ENCODE measurements around the gene TBK1.

The TBK1 gene

DNA sequence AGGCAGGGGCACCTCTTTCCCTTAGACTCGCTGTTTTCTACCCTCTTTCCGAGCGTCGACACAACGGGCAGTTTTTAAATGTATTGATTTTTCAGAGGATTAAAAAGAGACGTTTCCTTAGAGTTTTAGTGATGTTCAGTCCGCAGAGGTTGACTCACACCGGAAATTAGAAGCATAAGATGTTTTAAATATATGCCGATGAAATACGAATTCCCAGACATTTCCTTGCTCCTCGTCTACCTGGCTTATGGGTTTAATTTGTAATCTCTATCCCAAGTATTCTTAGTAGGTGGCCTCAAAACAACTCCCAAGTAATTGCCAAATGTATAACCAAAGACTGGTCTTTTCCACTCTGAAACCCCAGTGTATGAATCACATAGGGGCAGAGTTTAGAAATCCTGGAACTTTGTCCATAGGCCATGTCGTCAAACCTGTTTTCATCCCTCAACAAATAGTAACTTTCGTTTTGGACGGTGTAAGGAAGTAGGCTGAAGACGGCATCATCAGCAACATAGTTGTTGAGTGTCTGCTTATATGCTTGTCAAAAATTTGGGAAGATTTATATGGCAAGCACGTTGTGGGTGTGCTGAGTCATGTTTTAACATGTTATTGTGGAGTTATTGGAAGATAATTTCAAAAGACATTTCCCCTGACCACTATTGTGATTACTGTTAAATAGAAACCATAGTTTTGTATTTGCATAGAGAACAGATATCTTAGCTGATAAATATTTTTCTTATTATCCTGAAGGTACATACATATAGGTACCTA, 824 bp downstream of the TBK1 start:
- DNase-seq (ENCODE audit: low read depth in 2 of 2) = peak; percentile 50 to 56

DNA sequence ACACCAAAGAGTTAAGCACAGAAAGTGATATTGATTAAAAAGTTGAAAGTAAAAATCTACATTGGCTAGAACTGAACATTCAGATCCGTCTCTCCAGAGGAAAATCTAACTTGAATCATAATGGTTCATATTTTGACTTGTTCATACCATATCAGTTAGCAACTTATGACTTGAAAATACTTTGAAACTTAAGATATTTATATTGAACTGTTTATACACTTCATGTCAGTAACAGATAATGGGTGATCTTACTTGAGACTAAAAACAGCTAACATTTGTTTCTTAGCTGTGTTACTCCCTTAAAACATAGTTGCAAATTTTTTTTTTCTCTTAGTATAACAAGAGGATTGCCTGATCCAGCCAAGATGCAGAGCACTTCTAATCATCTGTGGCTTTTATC, 3.6 kb downstream of the TBK1 start:
- DNase-seq (ENCODE audit: low read depth in 2 of 2) = no peak

DNA sequence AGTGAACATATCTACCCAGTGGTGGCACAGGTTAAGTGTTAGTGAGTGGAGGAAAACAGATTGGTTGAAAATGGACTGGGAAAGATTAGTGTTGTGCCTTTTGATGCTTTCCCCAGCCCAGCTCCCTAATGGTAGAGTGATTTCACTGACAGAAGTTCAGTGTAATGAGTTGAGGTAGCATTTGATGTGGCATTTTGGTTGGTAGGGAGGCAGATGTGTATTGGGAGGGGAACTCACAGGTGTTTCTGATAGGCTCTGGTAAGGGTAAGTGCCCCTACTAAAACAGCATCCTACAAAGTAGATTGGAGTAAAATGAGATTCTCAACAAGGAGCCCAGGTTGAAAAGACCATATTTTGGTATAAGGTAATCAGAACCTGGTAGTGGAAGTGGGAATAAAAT, 4.2 kb downstream of the TBK1 start:
- DNase-seq (ENCODE audit: low read depth in 2 of 2) = no peak

DNA sequence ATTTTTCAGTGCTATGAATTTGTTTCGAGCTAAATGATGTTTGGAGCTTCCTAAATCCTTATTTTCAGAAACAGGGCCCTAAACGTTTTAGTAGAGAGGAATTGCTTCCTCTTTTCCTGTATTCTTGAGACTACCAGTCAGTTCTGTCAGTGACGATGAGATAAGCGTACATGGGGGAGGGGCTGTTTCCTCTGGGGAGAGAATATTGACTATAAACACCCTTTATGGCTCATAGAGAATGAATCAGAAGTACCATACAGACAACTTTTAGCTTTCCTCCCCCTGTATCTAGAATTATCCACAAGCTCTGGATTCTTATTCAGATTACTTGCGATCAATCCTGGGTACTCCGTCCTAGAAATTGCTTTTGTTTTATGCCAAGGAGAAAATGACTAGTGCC, 5.1 kb downstream of the TBK1 start:
- DNase-seq (ENCODE audit: low read depth in 2 of 2) = no peak

DNA sequence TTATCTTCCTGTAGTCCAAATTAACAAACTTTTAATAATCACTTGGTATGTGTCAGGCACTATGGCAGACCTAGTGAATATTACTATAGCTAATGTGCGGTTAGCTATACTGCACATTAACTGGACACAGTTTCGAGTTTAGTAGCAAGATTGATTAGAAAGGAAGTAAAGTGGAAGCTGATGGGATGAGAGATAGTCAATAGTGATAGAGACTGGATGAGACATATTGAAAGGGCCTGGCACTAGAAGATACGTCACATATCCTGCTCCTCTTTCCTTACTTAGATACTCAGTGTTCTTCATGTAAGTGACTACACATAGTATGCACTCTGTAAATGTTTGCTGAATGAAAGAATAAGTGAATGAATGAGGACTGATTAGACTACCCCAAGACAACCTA, 5.5 kb downstream of the TBK1 start:
- no peak for DNase-seq (ENCODE audit: low read depth in 2 of 2)

DNA sequence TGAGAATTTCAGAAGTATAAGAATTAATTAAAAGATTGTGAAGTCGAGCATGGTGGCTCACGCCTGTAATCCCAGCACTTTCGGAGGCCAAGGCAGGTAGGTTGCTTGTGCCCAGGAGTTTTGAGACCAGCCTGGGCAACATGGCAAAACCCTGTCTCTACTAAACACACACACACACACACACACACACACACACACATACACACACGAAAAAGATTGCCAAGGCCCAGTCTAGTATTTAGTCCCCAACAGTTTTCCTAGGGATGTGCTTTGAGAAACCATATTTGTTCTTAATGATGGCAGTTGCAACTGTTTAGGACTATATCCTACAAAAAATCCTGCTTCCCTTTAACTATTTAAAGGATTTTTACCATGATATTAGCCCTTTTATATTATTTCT, 6.0 kb downstream of the TBK1 start:
- no peak for DNase-seq (ENCODE audit: low read depth in 2 of 2)

DNA sequence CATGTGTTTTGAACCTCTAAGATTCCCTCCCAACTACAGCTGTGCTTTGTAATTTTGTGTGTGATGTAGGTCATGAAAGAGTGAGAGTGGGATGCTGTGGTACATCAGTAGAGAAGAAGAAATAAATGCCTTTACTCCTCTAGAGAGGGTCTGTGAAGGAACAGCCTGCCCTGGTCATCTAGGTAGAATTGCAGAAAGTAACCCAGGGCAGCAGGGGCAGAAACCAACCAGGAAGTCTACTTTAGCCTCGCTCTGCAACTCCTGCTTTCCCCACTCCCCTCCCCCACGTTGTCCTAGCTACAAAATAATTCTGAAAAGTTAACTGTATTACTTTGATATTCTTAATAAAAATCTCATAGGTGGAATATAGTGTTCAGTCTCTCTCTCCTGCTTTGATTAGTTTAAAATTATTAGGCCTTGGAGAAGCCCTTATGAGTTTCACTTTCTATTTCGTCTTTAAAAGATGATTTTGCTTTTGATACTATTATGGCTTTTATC, 7.5 kb downstream of the TBK1 start:
- DNase-seq (ENCODE audit: low read depth in 2 of 2) = no peak

DNA sequence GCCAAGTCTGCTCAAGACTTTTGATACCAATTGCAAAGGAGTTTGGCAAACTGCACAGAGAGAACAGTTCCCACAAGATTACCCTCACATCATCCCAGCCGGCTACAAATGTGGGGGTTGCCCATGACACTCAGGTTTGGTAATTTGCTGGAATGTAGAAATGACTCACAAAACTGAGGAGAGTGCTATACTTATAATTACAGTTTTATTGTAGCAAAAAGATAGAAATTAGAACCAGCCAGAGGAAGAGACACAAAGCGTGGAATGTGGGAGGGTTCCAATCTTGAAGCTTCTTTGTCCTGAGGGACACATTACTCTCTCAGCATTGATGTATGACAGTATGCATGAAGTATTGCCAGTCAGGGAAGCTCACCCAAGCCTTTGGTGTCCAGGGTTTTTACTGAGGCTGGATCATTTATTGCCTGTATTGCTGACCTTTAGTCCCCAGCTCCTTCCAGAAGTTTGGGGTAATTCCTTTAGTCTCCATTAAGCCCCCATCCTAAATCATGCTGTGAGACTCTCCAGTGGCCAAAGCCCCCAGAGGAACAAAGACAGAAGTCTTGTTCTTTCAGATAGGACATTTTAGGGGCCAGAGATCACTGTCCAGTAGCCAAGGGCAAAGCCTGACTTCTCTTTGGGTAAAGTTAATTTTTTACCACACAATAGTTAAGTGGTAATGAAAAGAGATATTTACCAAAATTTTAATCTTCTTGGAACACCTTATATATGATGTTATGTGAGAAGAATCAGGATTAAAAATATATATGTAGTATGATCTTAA, 9.9 kb downstream of the TBK1 start:
- peak; percentile 90 to 91 for DNase-seq (ENCODE audit: low read depth in 2 of 2)

DNA sequence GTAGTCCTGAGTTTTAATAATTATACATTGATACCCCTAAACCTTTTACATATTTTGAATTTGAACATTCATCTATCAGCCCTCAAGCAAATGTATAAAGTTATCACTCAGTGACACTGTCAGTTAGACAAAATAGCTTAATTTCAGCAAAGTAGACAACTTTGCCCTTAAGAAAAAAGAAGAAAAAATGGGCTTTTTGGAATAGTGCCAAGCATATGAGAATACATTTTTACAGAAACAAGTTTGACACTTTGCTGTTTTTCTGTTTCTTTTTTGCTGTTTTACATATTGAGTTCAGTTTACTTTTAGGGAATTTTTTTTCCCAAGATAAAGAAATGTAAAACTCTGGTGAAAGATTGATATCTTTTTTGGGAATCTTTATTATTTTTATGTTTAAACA, 14.3 kb downstream of the TBK1 start:
- DNase-seq (ENCODE audit: low read depth in 2 of 2) = no peak

DNA sequence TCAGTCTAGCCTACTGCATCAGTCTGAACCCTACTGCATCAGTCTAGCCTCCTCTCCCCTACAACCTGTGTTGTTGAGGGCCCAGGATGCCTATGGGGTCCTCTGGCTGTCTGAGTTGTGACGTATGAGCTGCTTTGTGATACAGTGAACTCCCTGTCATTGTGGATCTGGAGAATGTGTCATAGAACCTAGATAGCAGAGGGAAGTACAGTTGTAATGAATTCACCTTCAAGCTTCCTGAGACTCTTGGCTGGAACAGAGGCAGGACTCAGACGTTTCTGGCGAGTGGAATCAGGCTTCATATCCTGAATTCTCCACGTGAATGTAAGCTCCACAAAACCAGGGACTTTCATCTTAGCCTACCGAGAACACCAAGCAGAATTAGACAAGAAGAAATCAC, 17.0 kb downstream of the TBK1 start:
- no peak for DNase-seq (ENCODE audit: low read depth in 2 of 2)

DNA sequence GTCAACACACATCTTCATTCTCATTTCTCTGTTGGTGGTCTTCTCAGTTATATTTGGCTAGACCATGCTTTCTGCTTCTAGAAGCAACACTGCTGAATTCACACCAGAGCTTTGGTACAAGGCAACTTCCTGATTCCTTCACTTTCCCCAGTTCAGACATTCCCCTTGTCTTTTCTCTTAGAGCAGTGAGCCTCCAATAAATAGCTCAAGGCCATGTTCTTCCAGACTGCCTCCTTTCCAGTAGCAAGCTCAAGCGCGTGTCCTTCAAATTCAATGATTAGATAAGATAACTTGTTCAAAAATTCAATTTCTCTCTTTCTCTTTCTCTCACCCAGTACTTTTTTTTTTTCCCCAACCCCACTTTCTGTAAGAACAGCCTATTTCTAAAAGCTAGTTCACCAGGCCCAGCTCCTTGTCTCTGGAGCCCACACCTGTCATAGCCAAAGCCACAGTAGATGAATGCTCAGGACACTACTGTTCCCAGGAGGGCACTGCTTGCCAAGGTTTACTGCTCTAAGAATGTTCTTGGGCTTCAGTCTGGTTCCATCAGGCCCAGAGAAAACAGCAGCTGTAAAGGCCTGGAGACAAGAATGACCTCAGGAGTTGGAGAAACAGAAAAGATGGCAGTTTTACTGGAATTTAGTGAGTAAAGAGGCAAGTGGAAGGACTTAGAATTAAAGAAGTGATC, 17.7 kb downstream of the TBK1 start:
- no peak for DNase-seq (ENCODE audit: low read depth in 2 of 2)

DNA sequence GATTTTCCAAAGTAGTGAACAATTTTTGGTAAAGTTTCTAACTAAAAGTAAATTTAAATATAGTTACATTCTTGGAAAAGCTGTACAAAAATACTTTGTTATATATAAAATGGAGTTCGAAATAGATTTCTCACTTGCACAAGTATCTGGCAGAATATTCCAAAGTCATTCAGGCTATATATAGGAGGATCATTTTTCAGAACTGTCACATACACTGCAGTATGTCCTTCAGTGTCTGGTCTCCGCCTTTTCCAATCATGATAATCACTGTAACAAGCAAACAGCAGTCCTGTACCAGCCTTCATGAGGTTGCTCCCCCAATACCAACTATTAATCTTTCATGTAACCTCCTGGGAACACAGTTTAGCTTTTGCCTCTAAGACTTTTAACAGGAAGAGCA, 18.6 kb downstream of the TBK1 start:
- DNase-seq (ENCODE audit: low read depth in 2 of 2) = no peak

DNA sequence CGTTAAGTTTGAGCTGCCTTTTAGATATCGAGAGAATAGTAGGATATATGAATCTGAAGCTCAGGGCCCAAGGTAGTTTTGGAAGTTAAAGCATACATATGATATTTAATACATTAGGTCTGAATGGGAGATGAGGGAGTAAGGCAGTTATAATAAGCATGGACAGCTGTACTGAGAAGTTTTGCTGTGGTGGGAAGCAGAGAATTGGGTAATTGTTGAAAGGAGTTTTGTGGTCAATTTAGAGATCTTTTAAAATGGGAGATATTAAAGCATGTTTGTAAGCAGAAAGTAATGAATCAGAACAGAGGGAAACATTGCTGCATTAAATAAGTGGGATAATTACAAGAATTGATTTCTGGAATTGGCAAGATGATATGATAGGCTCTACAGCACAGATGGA, 21.3 kb downstream of the TBK1 start:
- DNase-seq (ENCODE audit: low read depth in 2 of 2) = no peak

DNA sequence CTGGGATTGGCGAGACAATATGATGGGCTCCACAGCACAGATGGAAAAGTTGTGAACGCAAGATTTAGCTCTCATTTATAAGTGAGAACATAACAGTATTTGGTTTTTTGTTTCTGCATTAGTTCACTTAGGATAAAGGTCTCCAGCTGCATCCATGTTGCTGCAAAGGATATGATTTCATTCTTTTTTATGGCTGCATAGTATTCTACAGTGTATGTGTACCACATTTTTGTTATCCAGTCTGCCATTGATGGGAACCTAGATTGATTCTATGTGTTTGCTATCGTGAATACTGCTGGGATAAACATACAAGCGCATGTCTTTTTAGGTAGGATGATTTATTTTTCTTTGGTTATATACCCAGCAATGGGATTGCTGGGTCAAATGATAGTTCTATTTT, 23.6 kb downstream of the TBK1 start:
- DNase-seq (ENCODE audit: low read depth in 2 of 2) = no peak

DNA sequence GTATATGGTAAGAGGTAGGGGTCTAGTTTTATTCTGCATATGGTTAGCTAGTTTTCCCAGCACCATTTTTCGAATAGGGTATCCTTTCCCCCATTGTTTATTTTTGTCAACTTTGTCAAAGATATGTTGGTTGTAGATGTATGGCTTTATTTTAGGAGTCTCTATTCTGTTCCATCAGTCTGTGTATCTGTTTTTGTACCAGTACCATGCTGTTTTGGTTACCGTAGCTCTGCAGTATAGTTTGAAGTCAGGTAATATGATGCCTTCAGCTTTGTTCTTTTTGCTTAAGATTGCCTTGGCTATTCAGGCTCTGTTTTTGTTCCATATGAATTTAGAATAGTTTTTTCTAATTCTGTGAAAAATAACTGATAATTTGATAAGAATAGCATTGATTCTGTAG, 24.9 kb downstream of the TBK1 start:
- DNase-seq (ENCODE audit: low read depth in 2 of 2) = no peak

DNA sequence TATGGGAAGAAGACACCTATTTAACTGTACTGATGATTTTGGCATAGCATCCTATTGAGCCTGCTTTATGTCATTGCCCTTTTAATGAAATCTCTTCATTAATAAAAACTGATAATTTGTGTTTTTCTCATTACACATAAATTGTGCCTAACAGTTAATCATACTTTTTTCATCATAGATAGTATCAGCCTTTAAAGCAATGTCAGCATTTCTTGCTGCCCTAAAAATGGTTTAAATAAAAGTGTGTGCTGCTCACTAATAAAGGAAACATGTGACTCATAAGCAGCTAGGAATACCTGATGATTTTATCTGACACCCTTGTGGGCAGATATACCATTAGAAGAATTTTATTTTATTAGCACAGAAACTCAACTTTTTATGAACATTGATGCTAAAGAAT, 26.7 kb downstream of the TBK1 start:
- no peak for DNase-seq (ENCODE audit: low read depth in 2 of 2)

DNA sequence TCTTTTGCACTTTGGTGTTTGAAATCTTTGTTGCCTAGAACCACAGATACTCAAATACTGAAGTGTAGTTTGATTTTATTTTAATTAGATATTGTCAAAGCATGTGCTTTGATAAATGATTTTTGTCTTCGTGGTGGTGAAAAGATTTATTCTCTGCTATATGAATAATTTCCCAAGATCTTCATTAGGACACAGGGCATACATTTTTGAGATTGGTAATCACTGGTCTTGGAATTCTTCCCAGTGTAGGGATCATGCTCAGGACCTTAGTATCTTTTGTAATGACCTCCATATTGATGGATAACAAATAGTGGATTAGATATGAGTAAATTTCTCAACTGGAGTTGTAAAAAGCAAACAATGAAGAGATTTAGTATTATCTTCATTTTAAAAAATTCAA, 28.2 kb downstream of the TBK1 start:
- peak; percentile 45 to 54 for DNase-seq (ENCODE audit: low read depth in 2 of 2)

DNA sequence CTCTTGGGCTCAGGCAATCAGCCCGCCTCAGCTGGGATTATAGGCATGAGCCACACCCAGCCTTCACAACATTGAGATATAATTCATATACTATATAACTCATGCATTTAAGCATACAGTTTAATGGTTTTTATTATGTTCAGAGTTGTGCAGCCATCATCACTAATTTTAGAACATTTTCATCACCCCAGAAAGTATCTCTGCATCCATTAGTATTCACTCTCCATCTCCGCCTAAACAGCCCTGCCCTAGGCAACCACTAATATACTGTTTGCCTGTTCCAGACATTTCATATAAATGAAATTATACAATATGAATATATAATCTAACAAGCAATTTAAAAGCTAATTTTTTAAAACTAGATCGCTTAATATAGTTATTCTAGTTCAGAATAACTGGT, 34.7 kb downstream of the TBK1 start:
- no peak for DNase-seq (ENCODE audit: low read depth in 2 of 2)

DNA sequence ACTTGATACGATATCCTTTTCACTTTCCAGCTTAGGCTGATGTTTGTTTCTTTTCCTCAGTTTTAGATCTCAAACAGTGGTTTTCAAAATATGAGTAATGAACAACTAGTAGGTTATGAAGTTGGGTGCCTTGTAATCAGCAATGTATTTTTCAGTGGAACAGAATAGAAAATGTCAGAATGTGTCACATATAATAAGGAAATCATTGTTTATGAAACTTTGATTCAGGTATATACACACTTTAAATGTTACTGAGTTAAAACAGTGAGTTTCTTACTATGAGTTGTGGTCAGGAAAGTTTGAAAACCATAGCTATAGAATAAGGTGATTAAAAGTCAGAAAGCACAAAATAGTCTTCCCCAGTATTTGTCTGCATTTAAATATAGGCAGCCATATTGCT, 39.8 kb downstream of the TBK1 start:
- DNase-seq (ENCODE audit: low read depth in 2 of 2) = no peak

DNA sequence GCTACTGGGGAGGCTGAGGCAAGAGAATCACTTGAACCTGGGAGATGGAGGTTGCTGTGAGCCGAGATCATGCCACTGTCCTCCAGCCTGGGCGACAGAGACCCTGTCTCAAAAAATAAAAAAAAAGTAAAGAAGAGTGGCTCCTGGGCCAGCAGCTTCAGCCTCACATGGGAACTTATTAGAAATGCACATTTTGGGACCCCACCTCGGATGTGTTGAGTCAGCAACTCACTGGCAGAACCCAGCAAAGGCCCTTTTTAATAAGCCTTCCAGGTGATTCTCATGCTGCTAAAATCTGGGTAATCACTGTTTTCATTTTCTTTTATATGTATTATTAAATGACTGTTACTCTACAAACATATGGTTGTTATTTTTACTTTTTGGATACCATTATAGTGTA, 41.6 kb downstream of the TBK1 start:
- no peak for DNase-seq (ENCODE audit: low read depth in 2 of 2)

DNA sequence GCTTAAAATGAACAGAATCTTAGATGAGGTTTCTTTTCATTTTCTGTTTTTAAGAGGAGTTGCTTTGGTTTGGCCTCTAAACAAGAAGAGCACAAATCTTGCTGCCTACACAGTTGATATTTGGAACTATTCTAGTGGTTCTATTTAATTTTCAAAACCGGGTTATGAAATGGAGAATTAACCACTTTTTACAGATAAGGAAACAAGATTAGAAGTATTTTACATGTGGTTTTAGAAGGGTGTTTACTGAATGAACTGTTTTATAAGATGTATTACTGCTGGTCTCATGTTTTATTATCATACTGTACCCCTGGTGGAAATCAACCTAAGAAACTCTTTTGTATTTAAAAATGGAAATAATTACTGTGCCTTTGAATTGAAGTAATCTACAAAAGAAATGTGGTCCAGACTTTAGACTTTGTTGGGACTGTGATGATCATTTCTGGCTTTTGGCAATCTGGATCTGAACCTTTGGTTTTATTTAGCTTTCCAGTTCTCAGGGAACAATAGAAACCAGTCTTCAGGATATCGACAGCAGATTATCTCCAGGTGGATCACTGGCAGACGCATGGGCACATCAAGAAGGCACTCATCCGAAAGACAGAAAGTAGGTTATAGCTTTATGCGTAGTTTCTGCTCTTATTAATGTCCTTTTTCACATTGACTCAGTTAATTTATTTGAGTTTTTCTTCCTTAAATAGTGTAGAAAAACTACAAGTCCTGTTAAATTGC, 43.2 kb downstream of the TBK1 start:
- no peak for DNase-seq (ENCODE audit: low read depth in 2 of 2)

DNA sequence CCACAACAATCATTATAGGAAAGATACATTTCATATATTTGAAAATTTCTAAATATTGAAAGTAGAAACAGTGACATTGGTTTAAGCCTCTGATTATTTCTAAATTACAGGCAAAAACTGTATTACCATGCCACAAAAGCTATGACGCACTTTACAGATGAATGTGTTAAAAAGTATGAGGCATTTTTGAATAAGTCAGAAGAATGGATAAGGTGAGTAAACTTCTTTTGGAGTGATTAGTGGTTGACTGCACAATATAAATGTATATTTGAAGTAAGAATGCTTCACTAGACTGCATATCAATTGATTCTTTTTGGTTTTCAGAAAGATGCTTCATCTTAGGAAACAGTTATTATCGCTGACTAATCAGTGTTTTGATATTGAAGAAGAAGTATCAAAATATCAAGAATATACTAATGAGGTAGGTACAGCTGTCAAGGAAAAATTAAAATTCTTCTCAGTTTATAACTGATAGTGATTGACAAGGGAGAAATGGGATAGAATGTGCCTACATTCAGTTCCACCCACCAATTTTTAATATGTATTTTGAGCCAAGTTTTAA, 45.0 kb downstream of the TBK1 start:
- no peak for DNase-seq (ENCODE audit: low read depth in 2 of 2)
